ENCODE results near the gene TH.

The TH gene

GRCh38 chr11:2169626-2170570 lies 1.7 kb downstream of the TH start:
- H3K27me3 ChIP-seq (replicated peaks; ENCODE audit: control insufficient read depth, insufficient read depth, low read length), result peaks cover 18% of the 10 kb centered on the region
- no peaks in the 10 kb centered on the region for H3K4me1 ChIP-seq (ENCODE audit: control insufficient read depth, insufficient read depth, low read length)
- no peaks in the 10 kb centered on the region for H3K36me3 ChIP-seq (ENCODE audit: control insufficient read depth, insufficient read depth, low read length, severe bottlenecking)
- no peak for DNase-seq (ENCODE audit: low read depth)
- no peak overlapping the region for H3K9ac ChIP-seq (ENCODE audit: low read length)
- H3K4me3 ChIP-seq (ENCODE audit: low read length), result no peak overlapping the region
- no peaks in the 10 kb centered on the region for H3K9me3 ChIP-seq (ENCODE audit: control insufficient read depth, low read length)

DNA sequence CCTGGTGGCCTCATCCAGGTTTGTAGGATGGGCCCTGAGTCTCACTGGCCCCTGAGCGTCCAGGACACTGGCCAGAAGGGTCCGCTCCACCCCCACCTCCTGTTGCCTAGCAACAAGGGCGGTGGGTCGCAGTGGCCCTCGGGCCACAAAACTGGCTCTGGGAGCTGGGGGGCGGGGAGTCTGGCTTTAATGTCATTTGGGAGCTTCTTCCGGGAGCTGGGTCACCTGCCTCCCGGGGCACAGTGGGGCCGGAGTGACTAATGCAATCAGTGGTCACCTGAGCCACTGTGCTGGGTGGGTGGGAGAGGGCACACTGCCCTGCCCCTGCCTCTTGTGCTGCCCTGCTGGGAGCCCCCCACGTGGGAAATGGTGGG lies 2.6 kb downstream of the TH start:
- Histone ChIP-seq H3K4me3 (ENCODE audit: low read length) (no peak overlapping the region), H3K9ac (ENCODE audit: low read length) (no peak overlapping the region), H3K9me3 (ENCODE audit: control insufficient read depth, low read length) (no peaks in the 10 kb centered on the region), H3K27me3 (replicated peaks; ENCODE audit: control insufficient read depth, insufficient read depth, low read length) (peaks cover 19% of the 10 kb centered on the region), H3K36me3 (ENCODE audit: control insufficient read depth, insufficient read depth, low read length, severe bottlenecking) (no peaks in the 10 kb centered on the region), H3K4me1 (ENCODE audit: control insufficient read depth, insufficient read depth, low read length) (no peaks in the 10 kb centered on the region)
- no peak for DNase-seq (ENCODE audit: low read depth)

GRCh38 chr11:2168286-2169004 lies 3.2 kb downstream of the TH start:
- H3K4me3 ChIP-seq (ENCODE audit: low read length), result no peak overlapping the region
- no peaks in the 10 kb centered on the region for H3K4me1 ChIP-seq (ENCODE audit: control insufficient read depth, insufficient read depth, low read length)
- no peak for DNase-seq (ENCODE audit: low read depth)
- no peak overlapping the region for H3K9ac ChIP-seq (ENCODE audit: low read length)
- no peaks in the 10 kb centered on the region for H3K36me3 ChIP-seq (ENCODE audit: control insufficient read depth, insufficient read depth, low read length, severe bottlenecking)
- no peaks in the 10 kb centered on the region for H3K9me3 ChIP-seq (ENCODE audit: control insufficient read depth, low read length)
- peaks cover 17% of the 10 kb centered on the region for H3K27me3 ChIP-seq (replicated peaks; ENCODE audit: control insufficient read depth, insufficient read depth, low read length)

- no peaks in the 10 kb centered on the region for H3K9me3 ChIP-seq (ENCODE audit: control insufficient read depth, low read length)
- no peak for DNase-seq (ENCODE audit: low read depth)
- H3K4me3 ChIP-seq (ENCODE audit: low read length), result no peak overlapping the region
- no peaks in the 10 kb centered on the region for H3K36me3 ChIP-seq (ENCODE audit: control insufficient read depth, insufficient read depth, low read length, severe bottlenecking)
- H3K27me3 ChIP-seq (replicated peaks; ENCODE audit: control insufficient read depth, insufficient read depth, low read length), result peaks cover 15% of the 10 kb centered on the region
- no peaks in the 10 kb centered on the region for H3K4me1 ChIP-seq (ENCODE audit: control insufficient read depth, insufficient read depth, low read length)
- no peak overlapping the region for H3K9ac ChIP-seq (ENCODE audit: low read length)
These were observed 4.2 kb downstream of the TH start for GRCh38 chr11:2167141-2168045.

- Histone ChIP-seq H3K27me3 (replicated peaks; ENCODE audit: control insufficient read depth, insufficient read depth, low read length) (peaks cover 15% of the 10 kb centered on the region), H3K9ac (ENCODE audit: low read length) (no peak overlapping the region), H3K9me3 (ENCODE audit: control insufficient read depth, low read length) (no peaks in the 10 kb centered on the region), H3K4me1 (ENCODE audit: control insufficient read depth, insufficient read depth, low read length) (no peaks in the 10 kb centered on the region), H3K4me3 (ENCODE audit: low read length) (no peak overlapping the region), H3K36me3 (ENCODE audit: control insufficient read depth, insufficient read depth, low read length, severe bottlenecking) (no peaks in the 10 kb centered on the region)
- peak; percentile 33 for DNase-seq (ENCODE audit: low read depth)
These were observed 5.3 kb downstream of the TH start for GRCh38 chr11:2166091-2166851.

DNA sequence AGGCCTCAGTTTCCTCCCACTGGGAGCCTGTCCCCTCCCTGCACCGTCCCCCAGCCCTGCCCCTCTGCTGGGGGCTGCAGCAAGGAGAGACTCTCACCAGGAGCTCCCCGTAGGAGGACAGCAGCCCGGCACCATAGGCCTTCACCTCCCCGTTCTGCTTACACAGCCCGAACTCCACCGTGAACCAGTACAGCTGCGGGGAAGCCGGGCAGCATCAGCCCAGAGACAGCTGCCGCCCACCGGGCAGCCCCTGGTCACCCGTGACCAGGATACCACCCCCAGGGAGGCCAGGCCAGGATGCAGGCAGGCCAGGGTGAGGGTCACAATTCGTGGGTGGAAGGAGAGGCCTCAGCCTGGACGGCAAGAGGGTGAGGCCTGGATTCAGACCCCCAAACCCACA lies 6.0 kb downstream of the TH start:
- H3K27me3 ChIP-seq (replicated peaks; ENCODE audit: control insufficient read depth, insufficient read depth, low read length), result peaks cover 12% of the 10 kb centered on the region

DNA sequence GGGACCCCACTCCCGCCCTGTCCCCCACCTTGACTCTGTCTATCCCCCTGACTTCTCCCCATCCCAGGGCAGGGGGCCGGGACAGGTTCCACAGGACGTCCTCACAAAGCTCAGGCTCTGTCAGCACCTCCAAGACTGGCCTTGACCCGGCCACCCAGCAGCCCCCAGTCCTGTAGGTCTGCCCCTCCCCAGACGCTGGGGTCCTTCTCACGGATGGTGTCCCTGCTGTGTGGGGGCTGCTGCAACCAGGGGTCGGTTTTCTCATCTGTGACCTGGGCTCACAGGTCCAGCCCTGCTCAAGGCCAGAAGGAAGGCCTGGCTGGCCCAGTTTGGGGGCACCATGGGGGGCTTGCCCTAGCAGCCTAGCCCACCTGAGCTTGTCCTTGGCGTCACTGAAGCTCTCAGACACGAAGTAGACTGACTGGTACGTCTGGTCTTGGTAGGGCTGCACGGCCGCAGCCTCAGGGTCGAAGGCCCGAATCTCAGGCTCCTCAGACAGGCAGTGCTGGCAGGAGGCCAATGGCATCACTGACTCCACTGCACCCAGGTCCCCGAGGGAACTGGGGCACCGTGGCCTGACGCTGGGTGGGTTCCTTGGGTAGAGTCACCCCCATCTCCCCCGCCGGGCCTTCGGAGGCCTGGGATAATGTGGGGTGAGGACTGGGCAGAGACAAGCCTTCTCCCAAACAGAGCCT lies 6.6 kb downstream of the TH start:
- H3K9me3 ChIP-seq (ENCODE audit: control insufficient read depth, low read length), result no peaks in the 10 kb centered on the region
- H3K9ac ChIP-seq (ENCODE audit: low read length), result no peak overlapping the region
- peaks cover 16% of the 10 kb centered on the region for H3K27me3 ChIP-seq (replicated peaks; ENCODE audit: control insufficient read depth, insufficient read depth, low read length)
- no peak overlapping the region for H3K4me3 ChIP-seq (ENCODE audit: low read length)
- no peaks in the 10 kb centered on the region for H3K36me3 ChIP-seq (ENCODE audit: control insufficient read depth, insufficient read depth, low read length, severe bottlenecking)
- DNase-seq (ENCODE audit: low read depth), result no peak
- no peaks in the 10 kb centered on the region for H3K4me1 ChIP-seq (ENCODE audit: control insufficient read depth, insufficient read depth, low read length)

More for the DNA sequence above, 6.0 kb downstream of the TH start:
- no peaks in the 10 kb centered on the region for H3K9me3 ChIP-seq (ENCODE audit: control insufficient read depth, low read length)
- no peak for DNase-seq (ENCODE audit: low read depth)
- H3K4me3 ChIP-seq (ENCODE audit: low read length), result no peak overlapping the region
- H3K4me1 ChIP-seq (ENCODE audit: control insufficient read depth, insufficient read depth, low read length), result no peaks in the 10 kb centered on the region
- H3K36me3 ChIP-seq (ENCODE audit: control insufficient read depth, insufficient read depth, low read length, severe bottlenecking), result no peaks in the 10 kb centered on the region
- H3K9ac ChIP-seq (ENCODE audit: low read length), result no peak overlapping the region

DNA sequence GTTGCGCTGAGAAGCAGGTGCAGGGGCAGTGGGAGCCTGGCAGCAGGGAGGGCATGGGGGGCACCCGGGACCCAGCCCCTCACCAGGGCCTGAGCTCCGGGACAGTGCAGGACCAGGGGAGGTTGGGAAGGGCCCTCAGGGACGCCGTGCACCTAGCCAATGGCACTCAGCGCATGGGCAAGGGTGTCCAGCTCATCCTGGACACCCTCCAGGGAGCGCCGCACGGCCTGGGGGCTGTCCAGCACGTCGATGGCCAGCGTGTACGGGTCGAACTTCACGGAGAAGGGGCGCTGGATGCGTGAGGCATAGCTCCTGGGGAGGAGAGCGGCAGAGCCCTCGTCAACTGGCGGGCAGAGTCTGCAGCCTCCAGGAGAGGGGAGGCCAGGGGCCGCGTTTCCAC lies 7.5 kb downstream of the TH start:
- DNase-seq (ENCODE audit: low read depth), result no peak
- no peaks in the 10 kb centered on the region for H3K4me1 ChIP-seq (ENCODE audit: control insufficient read depth, insufficient read depth, low read length)
- H3K27me3 ChIP-seq (replicated peaks; ENCODE audit: control insufficient read depth, insufficient read depth, low read length), result peaks cover 19% of the 10 kb centered on the region
- no peak overlapping the region for H3K9ac ChIP-seq (ENCODE audit: low read length)
- no peaks in the 10 kb centered on the region for H3K36me3 ChIP-seq (ENCODE audit: control insufficient read depth, insufficient read depth, low read length, severe bottlenecking)
- no peak overlapping the region for H3K4me3 ChIP-seq (ENCODE audit: low read length)
- H3K9me3 ChIP-seq (ENCODE audit: control insufficient read depth, low read length), result no peaks in the 10 kb centered on the region

DNA sequence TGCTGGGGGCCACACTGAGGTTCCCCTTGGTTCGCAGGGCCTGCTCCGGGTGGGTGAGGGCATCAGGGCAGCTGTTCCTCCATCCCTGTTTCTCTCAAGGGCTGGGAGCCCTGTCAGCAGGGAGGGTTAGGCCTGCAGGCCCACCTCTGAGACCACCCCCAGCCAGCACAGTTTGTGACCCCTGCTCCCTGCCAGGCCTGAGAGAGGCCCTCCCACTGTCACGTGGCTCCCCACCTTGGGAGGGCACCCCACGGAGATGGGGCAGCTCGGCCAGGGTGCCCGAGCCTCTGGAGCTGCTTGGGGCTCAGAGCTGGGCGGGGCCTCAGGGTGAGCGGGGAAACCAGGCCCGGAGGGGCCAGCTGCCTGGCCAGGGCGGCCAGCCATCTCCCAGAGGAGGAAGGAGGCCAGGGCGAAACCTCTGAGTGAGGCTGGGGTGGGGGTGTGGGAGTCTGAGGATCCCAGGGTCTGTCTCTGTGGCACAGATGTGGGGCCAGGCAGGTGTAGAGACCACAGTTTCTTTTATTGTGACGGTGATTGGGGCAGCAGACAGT lies 8.1 kb downstream of the TH start:
- Histone ChIP-seq H3K9me3 (ENCODE audit: control insufficient read depth, low read length) (no peaks in the 10 kb centered on the region), H3K9ac (ENCODE audit: low read length) (no peak overlapping the region), H3K36me3 (ENCODE audit: control insufficient read depth, insufficient read depth, low read length, severe bottlenecking) (no peaks in the 10 kb centered on the region), H3K4me3 (ENCODE audit: low read length) (no peak overlapping the region), H3K27me3 (replicated peaks; ENCODE audit: control insufficient read depth, insufficient read depth, low read length) (peaks cover 24% of the 10 kb centered on the region), H3K4me1 (ENCODE audit: control insufficient read depth, insufficient read depth, low read length) (no peaks in the 10 kb centered on the region)
- DNase-seq (ENCODE audit: low read depth), result no peak

- H3K4me1 ChIP-seq (ENCODE audit: control insufficient read depth, insufficient read depth, low read length), result no peaks in the 10 kb centered on the region
- no peak within 1 kb of the TSS for H3K4me3 ChIP-seq (ENCODE audit: low read length)
- peaks cover 35% of the 10 kb centered on the region for H3K27me3 ChIP-seq (replicated peaks; ENCODE audit: control insufficient read depth, insufficient read depth, low read length)
- DNase-seq (ENCODE audit: low read depth), result no peak
- no peaks in the 10 kb centered on the region for H3K9me3 ChIP-seq (ENCODE audit: control insufficient read depth, low read length)
- H3K36me3 ChIP-seq (ENCODE audit: control insufficient read depth, insufficient read depth, low read length, severe bottlenecking), result no peaks in the 10 kb centered on the region
- no peak within 1 kb of the TSS for H3K9ac ChIP-seq (ENCODE audit: low read length)
These were observed 10.8 kb downstream of the TH start, which contains the start of gene INS for GRCh38 chr11:2160736-2161259. Gene INS (minus strand): TSS chr11:2161209. CDS start chr11:2160971, 238 bp downstream.
